Measurements from ENCODE around the gene HTR1D.
"Not testable (repeated sequence)": the region's sequence is repeated elsewhere in the genome, so short reads cannot be mapped to it uniquely, and the experiment has no call there.

The HTR1D gene

GRCh38 chr1:23217421-23218115 is at the start of gene HTR1D:
Gene HTR1D, minus strand, starts transcription at chr1:23217502. Its CDS starts 23,283 bp downstream, at chr1:23194219.
- DNase-seq: no peak

- DNase-seq: no peak
These were observed 46.1 kb upstream of the HTR1D start for GRCh38 chr1:23263380-23263887.

DNA sequence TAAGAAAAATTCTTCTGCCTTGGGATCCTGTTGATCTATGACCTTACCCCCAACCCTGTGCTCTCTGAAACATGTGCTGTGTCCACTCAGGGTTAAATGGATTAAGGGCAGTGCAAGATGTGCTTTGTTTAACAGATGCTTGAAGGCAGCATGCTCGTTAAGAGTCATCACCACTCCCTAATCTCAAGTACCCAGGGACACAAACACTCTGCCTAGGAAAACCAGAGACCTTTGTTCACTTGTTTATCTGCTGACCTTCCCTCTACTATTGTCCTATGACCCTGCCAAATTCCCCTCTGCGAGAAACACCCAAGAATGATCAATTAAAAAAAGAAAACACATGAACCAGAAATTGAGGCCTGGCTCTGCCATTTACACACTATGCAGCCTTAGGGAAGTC is 40.8 kb upstream of the HTR1D start:
- DNase-seq: not testable (repeated sequence)

DNA sequence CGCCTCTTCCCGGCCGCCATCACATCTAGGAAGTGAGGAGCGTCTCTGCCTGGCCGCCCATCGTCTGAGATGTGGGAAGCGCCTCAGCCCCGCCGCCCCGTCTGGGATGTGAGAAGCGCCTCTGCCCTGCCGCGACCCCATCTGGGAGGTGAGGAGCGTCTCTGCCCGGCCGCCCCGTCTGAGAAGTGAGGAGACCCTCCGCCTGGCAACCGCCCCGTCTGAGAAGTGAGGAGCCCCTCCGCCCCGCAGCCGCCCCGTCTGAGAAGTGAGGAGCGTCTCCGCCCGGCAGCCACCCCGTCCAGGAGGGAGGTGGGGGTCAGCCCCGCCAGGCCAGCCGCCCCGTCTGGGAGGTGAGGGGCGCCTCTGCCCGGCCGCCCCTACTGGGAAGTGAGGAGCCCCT is 40.1 kb upstream of the HTR1D start:
- DNase-seq: not testable (repeated sequence)

GRCh38 chr1:23254584-23254983 is 37.3 kb upstream of the HTR1D start:
- no peak for DNase-seq

DNA sequence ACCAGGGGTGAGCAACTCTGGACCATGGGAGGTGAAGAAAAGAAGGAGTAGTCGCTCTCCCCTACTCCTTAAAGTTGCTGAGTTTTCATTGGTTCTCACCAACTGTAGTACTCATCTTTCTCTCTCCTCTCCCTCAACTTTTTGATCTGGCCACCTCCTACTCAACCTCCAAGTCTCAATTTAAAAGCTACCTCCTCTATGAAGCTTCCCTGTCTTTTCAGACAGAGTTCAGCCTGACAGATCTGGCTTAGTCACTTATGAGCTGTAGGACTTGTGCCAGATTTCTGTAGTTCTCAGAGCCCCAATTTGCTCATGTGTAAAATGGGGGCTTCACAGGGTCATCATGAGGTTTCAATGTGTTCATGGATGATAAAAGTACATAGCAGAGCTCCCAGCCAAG is 34.5 kb upstream of the HTR1D start:
- DNase-seq: no peak

DNA sequence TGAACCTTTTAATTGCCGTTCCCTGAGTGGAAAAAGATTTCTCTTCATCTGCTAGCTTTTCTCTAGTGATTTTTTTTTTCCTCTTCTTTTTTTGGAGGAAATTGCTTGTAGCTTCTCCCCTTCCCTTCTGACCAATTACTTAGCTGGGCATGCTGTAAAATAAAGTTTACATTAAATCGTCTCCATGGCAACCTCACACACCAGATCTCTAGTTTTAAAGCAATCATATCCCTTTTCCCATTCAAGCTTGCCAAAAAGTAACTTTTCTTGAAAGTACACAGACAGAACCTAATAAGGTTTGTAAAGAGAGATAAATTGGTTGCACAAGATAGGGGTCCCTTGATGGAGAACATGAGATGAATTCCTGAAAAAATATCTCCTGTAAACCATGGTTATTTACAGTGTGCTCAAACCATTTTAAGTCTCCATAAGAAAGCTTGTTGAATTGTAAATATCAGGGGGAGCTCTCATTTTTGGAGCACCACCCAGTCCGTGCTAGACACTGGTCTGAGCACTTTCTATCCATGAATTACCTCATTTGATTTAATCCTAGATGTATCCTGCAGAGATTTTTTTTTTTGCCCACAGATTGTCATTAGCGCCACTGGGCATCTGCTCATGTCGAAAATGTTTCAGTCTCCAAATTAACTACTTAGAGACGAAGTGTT is 32.6 kb upstream of the HTR1D start:
- DNase-seq: no peak

DNA sequence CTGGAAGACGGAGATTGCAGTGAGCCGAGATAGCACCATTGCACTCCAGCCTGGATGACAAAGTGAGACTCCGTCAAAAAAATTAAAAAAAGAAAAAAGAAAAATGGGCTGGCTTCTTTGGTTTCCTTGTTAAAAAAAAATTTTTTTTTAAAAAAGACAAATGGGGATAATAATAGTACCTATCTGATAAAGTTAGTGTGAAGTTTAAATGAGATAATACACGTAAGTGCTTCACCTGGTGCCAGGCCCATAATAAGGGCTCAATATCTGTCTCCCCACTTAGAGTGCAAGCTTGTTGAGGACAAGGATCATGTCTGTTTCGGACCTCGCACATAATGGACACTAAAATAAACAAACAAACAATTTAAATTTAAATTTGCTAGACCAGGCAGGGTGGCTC is 30.0 kb upstream of the HTR1D start:
- DNase-seq: no peak

DNA sequence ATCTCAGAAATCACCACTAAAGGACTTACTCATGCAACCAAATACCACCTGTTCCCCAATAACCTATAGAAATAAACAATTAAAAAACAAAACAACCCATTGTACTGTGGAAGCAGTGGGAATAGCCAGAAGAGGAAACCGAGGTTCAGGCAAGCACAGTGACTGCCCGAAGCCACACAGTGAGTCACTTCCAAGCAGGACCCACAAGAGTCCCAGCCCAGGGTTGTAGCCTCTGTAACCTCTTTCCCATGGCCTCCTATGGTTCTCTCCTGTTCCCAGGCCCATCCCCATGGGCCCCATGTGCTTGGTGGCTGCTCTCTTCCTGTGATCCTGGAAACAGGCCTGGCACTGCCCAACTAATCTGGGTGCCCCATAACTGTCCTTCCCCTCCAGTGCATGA is 29.0 kb upstream of the HTR1D start:
- DNase-seq: no peak

DNA sequence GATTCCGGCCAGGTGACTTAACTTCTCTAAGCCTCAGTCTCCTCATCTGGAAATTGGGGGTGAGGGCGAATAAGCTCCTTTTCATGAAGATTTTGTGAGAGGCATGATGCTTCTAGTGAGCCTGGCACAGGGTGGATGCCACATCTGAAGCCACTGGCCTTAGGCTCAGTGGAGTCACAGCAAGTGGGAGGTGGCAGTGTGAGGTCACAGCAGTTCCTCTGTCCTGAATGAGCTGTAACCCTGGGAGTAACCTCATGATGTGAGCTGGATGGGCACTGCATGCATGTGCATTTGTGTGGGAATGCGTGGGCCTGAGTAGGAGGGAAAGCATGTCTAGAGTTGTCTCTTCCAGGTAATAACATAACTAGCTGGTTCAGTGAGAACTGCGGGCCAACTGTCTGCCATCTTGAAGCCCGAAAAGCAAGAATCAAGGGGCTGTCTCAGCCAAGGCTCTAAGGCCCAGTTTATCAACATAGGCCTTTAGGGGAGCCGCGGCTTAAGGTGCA is 27.0 kb upstream of the HTR1D start:
- no peak for DNase-seq

DNA sequence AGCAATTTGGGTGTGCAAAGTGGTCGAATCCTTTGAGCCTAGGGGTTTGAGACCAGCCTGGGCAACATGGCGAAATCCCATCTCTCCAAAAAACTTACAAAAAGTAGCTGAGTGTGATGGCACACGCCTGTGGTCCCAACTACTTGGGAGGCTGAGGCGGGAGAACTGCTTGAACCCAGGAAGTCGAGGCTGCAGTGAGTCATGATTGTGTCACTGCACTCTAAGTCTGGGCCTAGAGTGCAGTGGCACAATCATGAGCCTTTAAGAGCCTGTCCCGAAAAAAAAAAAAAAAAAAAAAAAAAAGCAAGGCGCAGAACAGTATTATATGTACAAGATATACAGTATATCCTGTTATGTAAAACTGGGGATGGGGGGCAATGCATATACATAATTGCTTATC is 25.1 kb upstream of the HTR1D start:
- no peak for DNase-seq

- no peak for DNase-seq
These were observed 22.5 kb upstream of the HTR1D start for GRCh38 chr1:23239638-23240295.

DNA sequence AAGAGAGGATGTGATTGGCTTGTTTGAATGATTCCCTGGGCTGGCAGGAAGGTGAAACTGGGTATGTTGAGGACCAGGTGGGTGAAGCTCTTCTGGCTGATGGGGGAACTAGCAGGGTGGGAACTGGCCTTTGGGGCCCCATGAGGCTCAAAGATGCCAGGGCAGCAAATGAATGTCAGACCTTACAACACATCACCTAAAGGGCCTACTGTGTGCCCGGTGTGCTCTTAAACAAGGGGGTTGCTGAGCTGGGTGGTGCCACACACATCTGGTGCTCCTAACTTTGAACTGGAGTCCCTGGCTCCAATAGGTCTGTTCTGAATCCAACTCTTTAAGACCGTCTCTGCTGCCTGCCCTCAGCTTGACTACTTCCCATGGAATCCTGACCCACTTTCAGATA is 21.3 kb upstream of the HTR1D start:
- DNase-seq: no peak

GRCh38 chr1:23237508-23237907 is 20.2 kb upstream of the HTR1D start:
- no peak for DNase-seq

- no peak for DNase-seq
These were observed 10.5 kb upstream of the HTR1D start for GRCh38 chr1:23227806-23228205.

DNA sequence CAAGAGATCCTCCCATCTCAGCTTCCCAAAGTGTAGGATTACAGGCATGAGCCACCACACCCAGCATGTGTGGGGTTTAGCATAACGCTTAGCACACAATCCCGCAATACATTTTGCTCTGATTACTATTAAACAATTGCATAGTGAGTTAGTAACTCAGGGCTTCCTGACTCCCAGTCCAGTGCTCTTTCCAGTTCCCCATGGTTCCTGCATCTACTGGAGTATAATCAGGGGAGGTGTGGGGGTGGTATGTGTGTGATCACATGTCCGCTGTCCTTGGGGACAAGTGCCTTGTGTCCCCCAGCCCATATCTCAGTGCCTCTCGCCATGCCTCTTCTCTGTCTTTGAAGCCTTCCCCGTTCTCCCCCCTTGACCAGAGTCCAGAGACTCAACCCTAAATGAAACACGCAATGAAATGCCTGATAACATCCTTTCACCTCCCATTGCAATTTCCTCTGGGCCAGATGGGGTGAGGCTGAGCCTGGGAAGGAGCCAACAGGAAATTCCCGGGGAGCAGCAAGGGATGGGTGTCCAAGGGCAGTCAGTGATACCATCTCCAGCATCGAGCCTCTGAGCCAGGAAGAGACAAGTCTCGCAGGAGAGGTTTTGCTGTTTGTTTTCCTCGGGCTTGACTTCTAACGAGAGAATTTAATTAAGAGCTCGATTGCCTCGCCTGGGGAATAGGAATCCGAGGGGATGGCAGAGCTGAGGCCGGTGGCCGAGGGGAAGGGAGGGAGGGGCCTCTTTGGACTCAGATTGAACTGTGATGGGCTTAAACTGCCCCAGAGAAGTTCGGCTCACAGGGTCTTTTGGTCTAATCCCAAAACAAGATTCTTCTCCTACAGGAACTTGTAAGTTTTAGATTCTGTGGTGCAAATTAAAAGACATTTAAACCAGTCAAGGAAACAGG is 7.7 kb upstream of the HTR1D start:
- no peak for DNase-seq

DNA sequence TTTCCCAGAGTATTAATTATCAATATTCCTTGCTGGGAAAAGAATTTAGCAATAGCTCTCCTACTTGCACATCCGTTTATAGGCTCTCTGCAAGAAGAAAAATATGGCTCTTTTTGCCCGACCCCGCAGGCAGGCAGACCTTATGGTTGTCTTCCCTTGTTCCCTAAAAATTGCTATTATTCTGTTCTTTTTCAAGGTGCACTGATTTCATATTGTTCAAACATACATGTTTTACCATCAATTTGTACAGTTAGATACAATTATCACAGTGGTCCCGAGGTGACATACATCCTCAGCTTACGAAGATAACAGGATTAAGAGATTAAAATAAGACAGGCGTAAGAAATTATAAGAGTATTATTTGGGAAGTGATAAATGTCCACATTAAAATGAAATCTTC is 6.7 kb upstream of the HTR1D start:
- not testable (repeated sequence) for DNase-seq

GRCh38 chr1:23223490-23223951 is 6.2 kb upstream of the HTR1D start:
- DNase-seq: not testable (repeated sequence)

DNA sequence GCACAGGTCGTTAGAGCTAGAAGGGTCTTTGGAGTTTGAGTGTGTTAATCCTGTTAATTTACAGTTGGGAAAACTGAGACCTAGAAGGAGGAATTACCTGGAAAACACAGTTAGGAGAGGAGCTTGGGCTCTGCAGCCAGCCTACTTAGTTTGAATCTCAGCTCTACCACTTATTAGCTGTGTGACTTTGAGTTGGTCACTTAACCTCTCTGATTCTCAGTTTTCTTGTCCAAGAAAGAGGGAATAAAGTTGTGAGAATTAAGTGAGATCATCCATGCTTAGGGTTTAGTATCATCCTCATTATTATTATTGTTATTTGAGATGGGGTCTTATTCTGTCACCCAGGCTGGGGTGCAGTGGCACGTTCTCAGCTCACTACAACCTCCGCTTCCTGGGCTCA is 5.4 kb upstream of the HTR1D start:
- no peak for DNase-seq

DNA sequence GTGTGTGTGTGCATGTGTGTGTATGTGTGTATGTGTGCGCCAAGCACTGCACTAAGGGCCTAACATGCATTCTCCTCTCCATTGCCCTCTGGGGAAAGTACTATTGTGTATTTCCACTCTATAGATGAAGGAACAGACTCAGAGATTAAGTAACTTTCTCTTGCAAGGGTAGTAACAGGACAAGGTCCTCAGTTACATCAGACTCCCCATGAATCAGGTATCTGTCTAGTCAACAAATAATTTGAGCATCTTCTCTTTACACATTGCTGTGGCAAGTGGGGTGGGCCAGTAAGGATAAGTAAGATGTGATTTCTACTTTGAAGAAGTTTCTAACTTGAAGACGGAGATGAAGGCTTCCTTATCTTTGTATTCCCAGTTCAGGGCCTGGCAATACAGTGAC is 5.0 kb upstream of the HTR1D start:
- DNase-seq: no peak

- no peak for DNase-seq
These were observed 3.8 kb upstream of the HTR1D start for GRCh38 chr1:23221107-23221506.

GRCh38 chr1:23216771-23217420 is 406 bp downstream of the HTR1D start:
- DNase-seq: peak; percentile 18
